ENCODE data around the gene VWA5B1. TPM values are rescaled to one million over a fixed set of nuclear protein-coding genes. Genes with fewer than 3 reads are reported as not detected.

Gene VWA5B1
- total and polyA plus RNA-seq, 10 of the 15 experiments (the other 5 are each of a cell fraction or from before 2014, with no cell fraction given): under 0.01 to 0.05 (median 0.01) TPM; not detected in 7

DNA sequence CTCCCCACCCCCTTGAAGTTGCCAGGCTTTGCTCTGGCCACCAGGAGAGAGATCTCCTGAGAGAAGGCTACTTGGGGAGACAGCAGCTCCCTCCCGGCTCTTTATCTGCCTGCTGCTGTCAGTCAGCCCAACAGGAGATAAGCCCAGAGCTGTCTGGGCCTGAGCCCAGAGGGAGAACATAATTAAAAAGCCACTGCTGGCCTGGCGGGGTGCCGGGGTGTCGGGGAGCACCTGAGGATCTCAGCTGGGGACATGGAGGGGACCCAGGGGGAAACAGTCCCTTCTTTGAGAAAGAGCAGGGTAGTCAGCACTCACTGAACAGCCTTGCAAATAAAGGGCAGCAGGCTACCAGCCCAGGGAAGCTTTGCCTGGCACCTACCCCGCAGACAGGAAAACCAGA is 17.9 kb downstream of the VWA5B1 start:
- ChIA-PET RAD21 (ENCODE audit: unreplicated experiment) (no interaction called here), SMC1A (ENCODE audit: uncharacterized antibody, unreplicated experiment) (no interaction called here)

DNA sequence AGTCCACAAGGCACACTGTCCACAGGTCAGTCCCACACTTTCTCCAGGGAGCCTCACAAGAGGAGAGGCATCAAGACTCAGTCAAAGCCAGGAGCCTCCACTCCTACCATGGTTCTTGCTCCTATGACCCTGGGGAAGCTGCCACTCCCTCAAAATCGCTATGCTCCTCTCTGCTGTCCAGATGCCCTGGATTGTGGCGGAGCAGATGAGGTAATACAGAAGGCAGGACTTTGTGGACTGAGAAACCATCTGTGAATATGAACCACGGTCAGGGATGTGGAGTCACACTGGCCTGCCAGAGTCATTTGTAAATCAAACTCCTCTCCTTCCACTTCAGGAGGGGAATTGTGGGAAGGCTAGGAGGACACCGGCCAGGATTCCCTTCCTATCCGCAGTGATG is 20.6 kb downstream of the VWA5B1 start:
- TF ChIP-seq STAT3 (IDR thresholded peaks at IDR 0.05; ENCODE audit: low read depth, low read length): no peak
- TF ChIP-seq POU2F2 (IDR thresholded peaks at IDR 0.05; ENCODE audit: borderline replicate concordance, low read depth, low read length): no peak
- TF ChIP-seq EGR1 (IDR thresholded peaks at IDR 0.05; ENCODE audit: borderline replicate concordance in 1 of 2, low read depth in 2 of 2, low read length in 2 of 2): no peak
- WGBS (ENCODE audit: insufficient coverage, insufficient replicate concordance, low lambda C conversion rate, missing lambda C conversion rate): 33% methylated on average over 5 of the region's 5 CpGs
- peaks cover 0 to 3% of the 10 kb centered on the region in 2 experiments; a peak in 2 of 4 replicates for H3K27me3 ChIP-seq (replicated peaks in 1 of 2; ENCODE audit: control insufficient read depth in 2 of 2, insufficient read depth in 2 of 2, low read length in 1 of 2)
- DNase-seq (ENCODE audit: low read depth, low spot score): no peak
- FAIRE-seq: no peak
- ChIA-PET CTCF (no interaction called here), POLR2A (no interaction called here), SMC1A (ENCODE audit: uncharacterized antibody, unreplicated experiment) (interaction anchor here (0.6 kb wide), 1 partner anchor 1403 kb away, joined by 3 read pairs; no protein-coding TSS in a partner anchor), RAD21 (ENCODE audit: unreplicated experiment) (no interaction called here)
- H4K20me1 ChIP-seq (ENCODE audit: control insufficient read depth, insufficient read depth): no peaks in the 10 kb centered on the region
- no peaks in the 10 kb centered on the region for H3K79me2 ChIP-seq (ENCODE audit: control insufficient read depth, insufficient read depth, low read length)
- H3K4me3 ChIP-seq: no peak overlapping the region
- no peaks in the 10 kb centered on the region for H3K36me3 ChIP-seq (ENCODE audit: control insufficient read depth in 2 of 2, insufficient read depth in 2 of 2, low read length in 1 of 2)
- no peak overlapping the region for H3K9ac ChIP-seq (ENCODE audit: control insufficient read depth, insufficient read depth, low read length)
- in situ Hi-C loops (cut with MboI): no loop called here
- BruUV-seq (replicated peaks): no TSS peak
- no peaks in the 10 kb centered on the region for H3K9me3 ChIP-seq (replicated peaks; ENCODE audit: control insufficient read depth, insufficient read depth, low read length)
- H3K4me2 ChIP-seq (ENCODE audit: control insufficient read depth, insufficient read depth): no peak overlapping the region
- no peak overlapping the region for H2AFZ ChIP-seq (ENCODE audit: control insufficient read depth, low read depth, low read length)
- no peak for ATAC-seq
- intact Hi-C loops (cut with micrococcal nuclease; ENCODE audit: unreplicated experiment): no loop called here
- no peaks in the 10 kb centered on the region for H3K4me1 ChIP-seq (ENCODE audit: control insufficient read depth, insufficient read depth, low read length)
- H3K27ac ChIP-seq (ENCODE audit: control insufficient read depth, insufficient read depth): no peak overlapping the region

More for the DNA sequence above, 17.9 kb downstream of the VWA5B1 start:
- Histone ChIP-seq H3K27me3 (replicated peaks in 1 of 2; ENCODE audit: control insufficient read depth in 2 of 2, insufficient read depth in 2 of 2, low read length in 1 of 2) (no peaks in the 10 kb centered on the region; a peak in 3 of 4 replicates), H3K4me2 (ENCODE audit: control insufficient read depth, insufficient read depth) (no peak overlapping the region), H3K4me1 (ENCODE audit: control insufficient read depth, insufficient read depth, low read length) (no peaks in the 10 kb centered on the region), H2AFZ (ENCODE audit: control insufficient read depth, low read depth, low read length) (no peak overlapping the region), H3K79me2 (ENCODE audit: control insufficient read depth, insufficient read depth, low read length) (no peaks in the 10 kb centered on the region), H3K36me3 (ENCODE audit: control insufficient read depth in 2 of 2, insufficient read depth in 2 of 2, low read length in 1 of 2) (no peaks in the 10 kb centered on the region), H3K4me3 (no peak overlapping the region), H3K27ac (ENCODE audit: control insufficient read depth, insufficient read depth) (no peak overlapping the region), H3K9me3 (replicated peaks; ENCODE audit: control insufficient read depth, insufficient read depth, low read length) (no peaks in the 10 kb centered on the region), H3K9ac (ENCODE audit: control insufficient read depth, insufficient read depth, low read length) (no peak overlapping the region), H4K20me1 (ENCODE audit: control insufficient read depth, insufficient read depth) (no peaks in the 10 kb centered on the region)
- no peak for FAIRE-seq
- ATAC-seq: no peak
- DNase-seq (ENCODE audit: low read depth, low spot score): no peak
- 31% methylated on average over 5 of the region's 5 CpGs for WGBS (ENCODE audit: insufficient coverage, insufficient replicate concordance, low lambda C conversion rate, missing lambda C conversion rate)
- ChIA-PET POLR2A (no interaction called here), CTCF (no interaction called here)
- intact Hi-C loops (cut with micrococcal nuclease; ENCODE audit: unreplicated experiment) (no loop called here), in situ Hi-C loops (cut with MboI) (no loop called here)
- TF ChIP-seq MTA2 (IDR thresholded peaks at IDR 0.05; ENCODE audit: low read depth): no peak
- TF ChIP-seq NR2C2 (IDR thresholded peaks at IDR 0.05; ENCODE audit: borderline replicate concordance, control insufficient read depth, insufficient read length, low read depth): no peak
- no peak for TF ChIP-seq SP1 (IDR thresholded peaks at IDR 0.05; ENCODE audit: low read depth, low read length)
- TF ChIP-seq PAX8 (IDR thresholded peaks at IDR 0.05): no peak
- no peak for TF ChIP-seq BRCA1 (IDR thresholded peaks at IDR 0.05; ENCODE audit: low read depth, low read length)
- no peak for TF ChIP-seq TCF7 (IDR thresholded peaks at IDR 0.05; ENCODE audit: borderline replicate concordance)
- TF ChIP-seq ZNF24 (IDR thresholded peaks at IDR 0.05): no peak
- TF ChIP-seq BHLHE40 (IDR thresholded peaks at IDR 0.05; ENCODE audit: borderline replicate concordance in 1 of 2, low read depth in 2 of 2, low read length in 1 of 2): no peak
- BruUV-seq (replicated peaks): no TSS peak
